Memory B cell (primary cell): ENCODE results near the gene NDUFS1.
"Not testable (repeated sequence)": the region's sequence is repeated elsewhere in the genome, so short reads cannot be mapped to it uniquely, and the experiment has no call there.

Experiments
- ATAC-seq: fragments of 150-1000 bp; cut with Tn5 transposase; 2 replicates; pipeline ENCODE4 v1.10.0; 2021; ENCODE audit warnings: low read depth, mild to moderate bottlenecking, moderate library complexity
- DNase-seq, 2 donors: peaks; one replicate each; pipeline ENCODE4 v3.0.0; 2022; ENCODE audit warnings: low spot score in 2 of 2
- H3K27ac Mint-ChIP-seq: one replicate; pipeline ENCODE4 v1.8.0; 2022; ENCODE audit warnings: mild to moderate bottlenecking, moderate library complexity, mixed read lengths
- H3K27me3 Mint-ChIP-seq: one replicate; pipeline ENCODE4 v1.8.0; 2022; ENCODE audit warnings: mixed read lengths
- H3K36me3 Mint-ChIP-seq: one replicate; pipeline ENCODE4 v1.8.0; 2022; ENCODE audit warnings: mild to moderate bottlenecking, mixed read lengths
- H3K4me1 Mint-ChIP-seq: one replicate; pipeline ENCODE4 v1.8.0; 2022; ENCODE audit warnings: mixed read lengths
- H3K4me3 Mint-ChIP-seq: one replicate; pipeline ENCODE4 v1.8.0; 2022; ENCODE audit warnings: mild to moderate bottlenecking, moderate library complexity, mixed read lengths
- H3K9me3 Mint-ChIP-seq: one replicate; pipeline ENCODE4 v1.8.0; 2022; ENCODE audit warnings: mixed read lengths

Gene NDUFS1

GRCh38 chr2:206176901-206177300 is 17.7 kb upstream of the NDUFS1 start:
- no peaks in the 10 kb centered on the region for H3K4me1 Mint-ChIP-seq
- ATAC-seq = no peak
- peaks cover 3% of the 10 kb centered on the region for H3K27me3 Mint-ChIP-seq
- no peak overlapping the region for H3K27ac Mint-ChIP-seq
- DNase-seq = no peak
- H3K9me3 Mint-ChIP-seq = no peaks in the 10 kb centered on the region
- H3K36me3 Mint-ChIP-seq = no peaks in the 10 kb centered on the region
- no peak overlapping the region for H3K4me3 Mint-ChIP-seq

- ATAC-seq = no peak
- H3K27ac Mint-ChIP-seq = no peak overlapping the region
- H3K9me3 Mint-ChIP-seq = no peaks in the 10 kb centered on the region
- no peak overlapping the region for H3K4me3 Mint-ChIP-seq
- H3K4me1 Mint-ChIP-seq = no peaks in the 10 kb centered on the region
- peaks cover 3% of the 10 kb centered on the region for H3K27me3 Mint-ChIP-seq
- H3K36me3 Mint-ChIP-seq = no peaks in the 10 kb centered on the region
- no peak for DNase-seq
Observed at GRCh38 chr2:206176121-206176520, 16.9 kb upstream of the NDUFS1 start.

GRCh38 chr2:206173147-206173546 is 13.9 kb upstream of the NDUFS1 start:
- Mint-ChIP-seq H3K4me1 (no peaks in the 10 kb centered on the region), H3K9me3 (no peaks in the 10 kb centered on the region), H3K36me3 (no peaks in the 10 kb centered on the region), H3K4me3 (no peak overlapping the region), H3K27me3 (peaks cover 3% of the 10 kb centered on the region), H3K27ac (no peak overlapping the region)
- DNase-seq (no peak), ATAC-seq (no peak)

DNA sequence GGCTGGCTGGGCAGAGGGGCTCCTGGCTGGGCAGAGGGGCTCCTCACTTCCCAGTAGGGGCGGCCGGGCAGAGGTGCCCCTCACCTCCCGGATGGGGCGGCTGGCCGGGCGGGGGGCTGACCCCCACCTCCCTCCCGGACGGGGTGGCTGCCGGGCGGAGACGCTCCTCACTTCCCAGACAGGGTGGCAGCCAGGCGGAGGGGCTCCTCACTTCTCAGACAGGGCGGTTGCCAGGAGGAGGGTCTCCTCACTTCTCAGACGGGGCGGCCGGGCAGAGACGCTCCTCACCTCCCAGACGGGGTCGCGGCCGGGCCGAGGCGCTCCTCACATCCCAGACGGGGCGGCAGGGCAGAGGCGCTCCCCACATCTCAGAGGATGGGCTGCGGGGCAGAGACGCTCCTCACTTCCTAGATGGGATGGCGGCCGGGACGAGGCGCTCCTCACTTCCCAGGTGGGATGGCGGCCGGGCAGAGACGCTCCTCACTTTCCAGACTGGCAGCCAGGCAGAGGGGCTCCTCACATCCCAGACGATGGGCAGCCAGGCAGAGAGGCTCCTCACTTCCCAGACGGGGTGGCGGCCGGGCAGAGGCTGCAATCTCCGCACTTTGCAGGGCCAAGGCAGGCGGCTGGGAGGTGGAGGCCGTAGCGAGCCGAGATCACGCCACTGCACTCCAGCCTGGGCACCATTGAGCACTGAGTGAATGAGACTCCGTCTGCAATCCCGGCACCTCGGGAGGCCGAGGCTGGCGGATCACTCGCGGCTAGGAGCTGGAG is 12.6 kb upstream of the NDUFS1 start:
- not testable (repeated sequence) for H3K4me1 Mint-ChIP-seq

GRCh38 chr2:206168230-206168629 is 9.0 kb upstream of the NDUFS1 start:
- not testable (repeated sequence) for H3K36me3 Mint-ChIP-seq, H3K4me1 Mint-ChIP-seq, H3K27me3 Mint-ChIP-seq, H3K27ac Mint-ChIP-seq, DNase-seq, H3K4me3 Mint-ChIP-seq, ATAC-seq, H3K9me3 Mint-ChIP-seq

More for the DNA sequence above, 12.6 kb upstream of the NDUFS1 start:
- H3K4me3 Mint-ChIP-seq, DNase-seq, H3K9me3 Mint-ChIP-seq, H3K27me3 Mint-ChIP-seq, ATAC-seq, H3K27ac Mint-ChIP-seq, H3K36me3 Mint-ChIP-seq: not testable (repeated sequence)

DNA sequence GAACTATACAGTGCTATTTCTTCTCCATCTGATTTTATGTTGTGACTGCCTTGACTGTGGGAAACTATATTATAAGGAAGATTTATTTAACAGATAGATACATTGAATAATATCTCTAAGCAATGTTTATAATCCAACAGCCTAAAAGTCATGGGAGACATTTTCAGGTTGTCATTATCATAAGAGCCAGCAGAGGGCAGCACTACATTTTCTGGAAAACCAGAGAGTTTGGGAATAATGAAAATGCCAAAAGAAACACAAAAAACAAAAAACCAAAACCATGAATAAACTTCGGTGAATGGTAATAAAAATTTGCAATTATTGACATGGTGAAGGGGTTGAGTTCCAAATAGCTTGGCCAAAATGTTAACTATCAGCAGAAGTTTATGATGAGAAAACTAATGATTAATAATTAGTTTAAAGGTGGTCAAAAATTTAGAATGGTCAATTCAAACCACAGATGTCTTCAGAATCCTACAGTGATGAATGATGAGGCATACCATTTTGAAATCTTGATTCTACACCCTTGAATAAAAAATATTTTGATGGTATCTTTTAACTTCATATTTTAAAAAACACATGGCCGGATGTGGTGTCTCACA is 5.1 kb upstream of the NDUFS1 start:
- Mint-ChIP-seq H3K36me3 (peaks cover 17% of the 10 kb centered on the region), H3K4me3 (no peak overlapping the region), H3K27me3 (no peaks in the 10 kb centered on the region), H3K27ac (no peak overlapping the region), H3K9me3 (no peaks in the 10 kb centered on the region), H3K4me1 (peaks cover 16% of the 10 kb centered on the region)
- ATAC-seq (no peak), DNase-seq (peak; percentile 48 to 51)

DNA sequence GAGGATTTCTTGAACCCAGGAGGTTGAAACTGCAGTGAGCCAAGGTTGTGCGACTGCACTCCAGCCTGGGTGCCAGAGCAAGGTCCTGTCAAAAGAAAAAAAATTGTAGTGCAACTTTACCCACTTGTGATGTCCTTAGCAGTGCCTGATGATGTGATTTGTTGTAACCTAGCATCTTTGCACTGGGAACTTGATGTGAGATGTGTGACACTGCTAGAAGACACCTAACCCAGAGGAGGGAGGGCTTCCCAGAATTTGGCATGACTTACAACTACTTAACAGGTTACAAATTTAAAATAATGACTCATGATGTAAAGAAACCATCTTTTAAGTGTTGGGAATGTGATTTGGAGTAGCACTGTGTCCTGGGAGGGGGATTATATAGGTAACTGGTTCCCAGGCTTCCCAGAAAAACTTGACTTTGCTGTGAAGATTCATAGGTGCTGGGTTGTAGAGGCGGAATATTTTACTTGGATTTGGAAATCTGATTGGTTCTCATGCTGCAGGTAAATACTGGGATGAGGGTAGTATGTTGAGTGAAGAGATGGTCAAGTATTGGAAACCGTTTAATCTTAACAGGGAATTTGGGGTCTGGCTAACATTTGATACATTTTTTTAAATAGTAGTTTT is 4.1 kb upstream of the NDUFS1 start:
- no peaks in the 10 kb centered on the region for H3K9me3 Mint-ChIP-seq
- no peak for ATAC-seq
- H3K27me3 Mint-ChIP-seq = no peaks in the 10 kb centered on the region
- peaks cover 17% of the 10 kb centered on the region for H3K36me3 Mint-ChIP-seq
- peaks cover 16% of the 10 kb centered on the region for H3K4me1 Mint-ChIP-seq
- no peak overlapping the region for H3K4me3 Mint-ChIP-seq
- no peak for DNase-seq
- H3K27ac Mint-ChIP-seq = peak overlapping the region; percentile 80

GRCh38 chr2:206162401-206162800 is 3.2 kb upstream of the NDUFS1 start:
- H3K36me3 Mint-ChIP-seq = peaks cover 20% of the 10 kb centered on the region
- not testable (repeated sequence) for H3K27ac Mint-ChIP-seq

DNA sequence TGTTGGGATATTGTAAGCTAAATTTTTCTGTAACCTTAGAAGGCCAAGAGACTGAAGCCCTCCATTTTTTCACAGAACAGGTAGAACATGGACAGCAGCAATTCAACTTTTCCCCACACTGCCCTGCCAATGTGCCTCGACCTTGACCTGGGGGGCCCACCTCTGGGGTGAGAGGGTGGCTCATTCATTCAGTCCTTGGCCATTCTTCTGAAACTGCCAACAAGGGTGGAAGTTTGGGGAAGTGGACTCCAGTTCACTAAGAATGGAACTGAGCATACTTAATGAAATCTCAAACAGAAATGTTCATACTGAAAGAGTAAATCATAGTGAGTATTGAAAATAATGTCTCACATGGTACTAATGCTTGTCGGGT is 1.5 kb upstream of the NDUFS1 start:
- Mint-ChIP-seq H3K4me1 (peaks cover 22% of the 10 kb centered on the region), H3K27me3 (no peaks in the 10 kb centered on the region), H3K4me3 (peak overlapping the region; percentile 92), H3K9me3 (peaks cover 2% of the 10 kb centered on the region), H3K27ac (peak overlapping the region; percentile 94), H3K36me3 (peaks cover 16% of the 10 kb centered on the region)
- no peak for DNase-seq
- no peak for ATAC-seq

More at GRCh38 chr2:206162401-206162800, 3.2 kb upstream of the NDUFS1 start:
- H3K9me3 Mint-ChIP-seq, H3K27me3 Mint-ChIP-seq, ATAC-seq, H3K4me3 Mint-ChIP-seq, DNase-seq: not testable (repeated sequence)
- peaks cover 22% of the 10 kb centered on the region for H3K4me1 Mint-ChIP-seq

DNA sequence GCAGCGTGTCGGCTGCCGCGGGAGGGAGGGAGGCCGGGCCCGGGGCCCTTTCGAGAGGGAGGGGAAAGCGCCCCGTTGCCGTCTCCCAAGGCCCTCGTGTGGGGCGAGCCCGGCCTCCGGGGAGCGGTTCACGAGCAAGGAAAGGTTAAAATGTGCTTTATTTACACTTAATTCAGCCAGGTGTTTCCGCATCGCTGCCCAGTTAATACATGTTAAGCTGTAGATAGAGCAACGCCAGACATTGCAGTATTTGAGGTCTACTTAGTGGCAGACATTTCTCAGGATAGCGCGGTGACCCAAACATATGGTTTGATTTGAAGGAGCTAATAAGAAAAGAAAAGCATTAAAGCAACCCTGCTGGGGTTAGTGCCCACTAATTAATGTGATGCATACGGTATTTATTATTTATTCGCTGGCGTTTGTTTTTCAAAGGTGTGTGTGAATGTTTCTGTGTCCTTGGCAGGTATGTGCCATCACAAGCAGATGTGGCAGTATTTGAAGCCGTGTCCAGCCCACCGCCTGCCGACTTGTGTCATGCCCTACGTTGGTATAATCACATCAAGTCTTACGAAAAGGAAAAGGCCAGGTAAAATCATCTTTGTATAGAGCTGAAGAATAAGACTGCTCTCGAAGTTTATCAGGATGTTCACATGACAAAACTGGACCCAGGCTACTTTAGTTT is 1.0 kb upstream of the NDUFS1 start:
- peaks cover 22% of the 10 kb centered on the region for H3K4me1 Mint-ChIP-seq
- peak overlapping the region; percentile 94 for H3K27ac Mint-ChIP-seq
- peak overlapping the region; percentile 92 for H3K4me3 Mint-ChIP-seq
- ATAC-seq = peak; percentile 2
- no peaks in the 10 kb centered on the region for H3K27me3 Mint-ChIP-seq
- peaks cover 16% of the 10 kb centered on the region for H3K36me3 Mint-ChIP-seq
- no peak for DNase-seq
- H3K9me3 Mint-ChIP-seq = peaks cover 2% of the 10 kb centered on the region

GRCh38 chr2:206158563-206159345 is 490 bp downstream of the NDUFS1 start:
- Mint-ChIP-seq H3K27ac (peak overlapping the region; percentile 94), H3K4me3 (peak overlapping the region; percentile 92), H3K9me3 (peaks cover 2% of the 10 kb centered on the region), H3K4me1 (peaks cover 24% of the 10 kb centered on the region), H3K27me3 (no peaks in the 10 kb centered on the region), H3K36me3 (peaks cover 16% of the 10 kb centered on the region)
- DNase-seq = peak in 1 of 2 donors; percentile 1
- peak; percentile 3 for ATAC-seq

- not testable (repeated sequence) for DNase-seq, H3K9me3 Mint-ChIP-seq, ATAC-seq, H3K36me3 Mint-ChIP-seq, H3K27ac Mint-ChIP-seq, H3K4me3 Mint-ChIP-seq, H3K27me3 Mint-ChIP-seq
- peaks cover 23% of the 10 kb centered on the region for H3K4me1 Mint-ChIP-seq
Observed at GRCh38 chr2:206157014-206157413, 2.2 kb downstream of the NDUFS1 start.

GRCh38 chr2:206154197-206154596 is 5.0 kb downstream of the NDUFS1 start:
- H3K36me3 Mint-ChIP-seq = peaks cover 14% of the 10 kb centered on the region
- ATAC-seq = no peak
- DNase-seq = no peak
- no peak overlapping the region for H3K4me3 Mint-ChIP-seq
- peak overlapping the region; percentile 11 for H3K27ac Mint-ChIP-seq
- no peaks in the 10 kb centered on the region for H3K27me3 Mint-ChIP-seq
- H3K9me3 Mint-ChIP-seq = peaks cover 2% of the 10 kb centered on the region
- peaks cover 18% of the 10 kb centered on the region for H3K4me1 Mint-ChIP-seq
